Measurements from ENCODE around the gene KRTAP5-1. TPM values are rescaled to one million over a fixed set of nuclear protein-coding genes. Genes with fewer than 3 reads are reported as not detected.

Gene KRTAP5-1
- polyA plus RNA-seq, 1 experiment: not detected

- POLR2A ChIA-PET: no interaction called here
- CTCF ChIA-PET: interaction anchor here (1.2 to 3.7 kb wide), 4 partner anchors 9 to 30 kb away, joined by 3 to 25 read pairs (median 14); no protein-coding TSS in a partner anchor
Measured at GRCh38 chr11:1565173-1565903, 19.7 kb downstream of the KRTAP5-1 start.

GRCh38 chr11:1564535-1565172 is 20.4 kb downstream of the KRTAP5-1 start:
- ChIA-PET CTCF (interaction anchor here (0.8 to 3.7 kb wide), 5 partner anchors 10 to 31 kb away, joined by 3 to 25 read pairs (median 4); no protein-coding TSS in a partner anchor), POLR2A (no interaction called here)
- peak; percentile 60 for DNase-seq (ENCODE audit: low read depth)
- Histone ChIP-seq H3K36me3 (ENCODE audit: control insufficient read depth, insufficient read depth, low read length) (peaks cover 8% of the 10 kb centered on the region), H3K27me3 (ENCODE audit: control insufficient read depth, insufficient read depth, low read length) (no peaks in the 10 kb centered on the region), H3K4me3 (ENCODE audit: low read depth, low read length) (no peak overlapping the region)
- TF ChIP-seq CTCF (IDR thresholded peaks at IDR 0.05; ENCODE audit: insufficient read depth, low read depth, low read length): no peak

More at GRCh38 chr11:1565173-1565903, 19.7 kb downstream of the KRTAP5-1 start:
- no peak for TF ChIP-seq CTCF (IDR thresholded peaks at IDR 0.05; ENCODE audit: insufficient read depth, low read depth, low read length)
- peaks cover 8% of the 10 kb centered on the region for H3K36me3 ChIP-seq (ENCODE audit: control insufficient read depth, insufficient read depth, low read length)
- no peak for DNase-seq (ENCODE audit: low read depth)
- H3K27me3 ChIP-seq (ENCODE audit: control insufficient read depth, insufficient read depth, low read length): no peaks in the 10 kb centered on the region
- no peak overlapping the region for H3K4me3 ChIP-seq (ENCODE audit: low read depth, low read length)

- ChIA-PET CTCF (interaction anchor here (0.5 to 3.7 kb wide), 7 partner anchors 10 to 31 kb away, joined by 3 to 25 read pairs (median 3); no protein-coding TSS in a partner anchor), POLR2A (no interaction called here)
- H3K4me3 ChIP-seq (ENCODE audit: low read depth, low read length): no peak overlapping the region
- TF ChIP-seq CTCF (IDR thresholded peaks at IDR 0.05; ENCODE audit: insufficient read depth, low read depth, low read length): no peak
- peaks cover 8% of the 10 kb centered on the region for H3K36me3 ChIP-seq (ENCODE audit: control insufficient read depth, insufficient read depth, low read length)
- H3K27me3 ChIP-seq (ENCODE audit: control insufficient read depth, insufficient read depth, low read length): no peaks in the 10 kb centered on the region
- DNase-seq (ENCODE audit: low read depth): no peak
Measured at GRCh38 chr11:1563697-1564534, 21.2 kb downstream of the KRTAP5-1 start.

- H3K4me3 ChIP-seq (ENCODE audit: low read depth, low read length): no peak overlapping the region
- no peak for TF ChIP-seq CTCF (IDR thresholded peaks at IDR 0.05; ENCODE audit: insufficient read depth, low read depth, low read length)
- DNase-seq (ENCODE audit: low read depth): no peak
- POLR2A ChIA-PET: no interaction called here
- peaks cover 8% of the 10 kb centered on the region for H3K36me3 ChIP-seq (ENCODE audit: control insufficient read depth, insufficient read depth, low read length)
- CTCF ChIA-PET: interaction anchor here (0.5 to 3.7 kb wide), 5 partner anchors 10 to 66 kb away, joined by 3 to 24 read pairs (median 3); no protein-coding TSS in a partner anchor
- H3K27me3 ChIP-seq (ENCODE audit: control insufficient read depth, insufficient read depth, low read length): no peaks in the 10 kb centered on the region
Measured at GRCh38 chr11:1563149-1563638, 21.9 kb downstream of the KRTAP5-1 start.
